Thyroid gland (tissue), 4 donors: Measurements from ENCODE around the gene TTC21A. TPM values are rescaled to one million over a fixed set of nuclear protein-coding genes. Genes with fewer than 3 reads are reported as not detected.

ENCODE experiments used
- DNase-seq, 2 donors: peaks; one replicate each; pipeline ENCODE4 v3.0.0-alpha.2; 2019
- H3K27ac ChIP-seq, 3 donors: fragments of 200-600 bp; sonication (generic); 1 replicate in 2 of 3; 2 replicates in 1 of 3; pipeline ENCODE4 v1.5.1; 2016 to 2019; ENCODE audit warnings: mild to moderate bottlenecking in 1 of 3, moderate library complexity in 1 of 3
- H3K27me3 ChIP-seq: fragments of 200-600 bp; sonication (generic); one replicate; pipeline ENCODE4 v1.5.1; 2019
- H3K36me3 ChIP-seq, 2 donors: fragments of 200-600 bp; sonication (generic); one replicate each; pipeline ENCODE4 v1.5.1; 2016 to 2019
- H3K4me1 ChIP-seq, 2 donors: fragments of 200-600 bp; sonication (generic); one replicate each; pipeline ENCODE4 v1.5.1; 2017 to 2019
- H3K4me3 ChIP-seq, 3 donors: fragments of 200-600 bp; sonication (generic); replicated peaks in 1 of 3; 1 replicate in 2 of 3; 2 replicates in 1 of 3; pipeline ENCODE4 v1.5.1; 2016; ENCODE audit warnings: mild to moderate bottlenecking in 1 of 3
- H3K9me3 ChIP-seq: fragments of 200-600 bp; sonication (generic); one replicate; pipeline ENCODE4 v1.5.1; 2017
- CTCF ChIP-seq, 6 experiments: fragments of 200-600 bp in 3 of 6; fragments of 450-650 bp in 3 of 6; sonication (generic) in 3 of 6; IDR thresholded peaks; one replicate each; pipeline ENCODE4 v1.5.1; 2016 to 2019; ENCODE audit warnings: antibody characterized with exemption in 6 of 6, mild to moderate bottlenecking in 2 of 6, inconsistent platforms in 1 of 6, moderate library complexity in 1 of 6
- POLR2A ChIP-seq, 2 donors: fragments of 450-650 bp; IDR thresholded peaks; one replicate each; pipeline ENCODE4 v1.6.1; 2017; ENCODE audit warnings: antibody characterized with exemption in 2 of 2, mild to moderate bottlenecking in 2 of 2, moderate library complexity in 1 of 2
- WGBS, 2 donors: methylation state at CpG; one replicate each; pipeline ENCODE4 v1.1.5; 2017; 5-methylcytosine and 5-hydroxymethylcytosine counted together
- intact Hi-C: fragments of 100-400 bp; cut with DNase I; formaldehyde crosslinking; loops from one replicate; pipeline ENCODE4 v1.15.1; 2023
- total RNA-seq, 4 donors: library from RNA; depleted of rRNA; stranded (reverse); fragments of >200 nt; gene quantifications; one replicate each; pipeline ENCODE4 v1.2.3, GENCODE V29; 2016

The TTC21A gene
- total RNA-seq, 4 donors from 2014 or later, result 8.9 to 17.8 (median 11.7) TPM

GRCh38 chr3:39178553-39178952 is 71.1 kb downstream of the TTC21A start:
- WGBS, 2 donors, result 71 to 76% methylated on average over 4 of the region's 4 CpGs
- no peak overlapping the region for H3K4me3 ChIP-seq
- no peak for DNase-seq
- no peaks in the 10 kb centered on the region for H3K27me3 ChIP-seq
- TF ChIP-seq CTCF (IDR thresholded peaks at IDR 0.05) (no peak), POLR2A (IDR thresholded peaks at IDR 0.05) (no peak)
- H3K4me1 ChIP-seq, result peaks cover 37 to 54% of the 10 kb centered on the region in 2 donors
- peak overlapping the region; percentile 87 to 96 (median 95) for H3K27ac ChIP-seq
- no peaks in the 10 kb centered on the region for H3K9me3 ChIP-seq
- H3K36me3 ChIP-seq, result no peaks in the 10 kb centered on the region
- intact Hi-C loops, result no loop called here

GRCh38 chr3:39180183-39180545 is 72.7 kb downstream of the TTC21A start:
- no peak for DNase-seq
- Histone ChIP-seq H3K4me1 (peaks cover 37 to 58% of the 10 kb centered on the region in 2 donors), H3K9me3 (no peaks in the 10 kb centered on the region), H3K27ac (peak overlapping the region; percentile 48 to 96 (median 91)), H3K36me3 (no peaks in the 10 kb centered on the region), H3K27me3 (no peaks in the 10 kb centered on the region), H3K4me3 (peak overlapping the region in 1 of 3 donors; percentile 9)
- intact Hi-C loops, result loop anchor here (5.0 to 10.0 kb wide), 2 partner anchors 38 to 205 kb away; partner anchors contain the start of gene SLC25A38
- 46 to 52% methylated on average over 3 of the region's 3 CpGs for WGBS, 2 donors
- TF ChIP-seq CTCF (IDR thresholded peaks at IDR 0.05), result no peak

- H3K36me3 ChIP-seq, result no peaks in the 10 kb centered on the region
- DNase-seq, result peak; percentile 98
These were observed 73.3 kb downstream of the TTC21A start for GRCh38 chr3:39180546-39181346.

GRCh38 chr3:39181408-39182335 is 74.2 kb downstream of the TTC21A start:
- no peaks in the 10 kb centered on the region for H3K9me3 ChIP-seq
- H3K4me3 ChIP-seq, result no peak overlapping the region
- WGBS, 2 donors, result 88 to 89% methylated on average over 7 of the region's 7 CpGs
- no peaks in the 10 kb centered on the region for H3K27me3 ChIP-seq
- no peak for DNase-seq
- H3K4me1 ChIP-seq, result peaks cover 37 to 58% of the 10 kb centered on the region in 2 donors
- H3K36me3 ChIP-seq, result no peaks in the 10 kb centered on the region
- intact Hi-C loops, result loop anchor here (5.0 to 10.0 kb wide), 2 partner anchors 39 to 203 kb away; partner anchors contain the start of gene SLC25A38
- TF ChIP-seq POLR2A (IDR thresholded peaks at IDR 0.05) (no peak), CTCF (IDR thresholded peaks at IDR 0.05) (no peak)
- H3K27ac ChIP-seq, result peak overlapping the region; percentile 83 to 96 (median 90)

More at GRCh38 chr3:39180546-39181346, 73.3 kb downstream of the TTC21A start:
- H3K4me3 ChIP-seq, result peak overlapping the region in 1 of 3 donors; percentile 9
- 3 to 5% methylated on average over 40 to 49 of the region's 64 CpGs for whole genome bisulfite sequencing, 2 donors
- no peaks in the 10 kb centered on the region for H3K27me3 ChIP-seq
- H3K9me3 ChIP-seq, result no peaks in the 10 kb centered on the region
- H3K27ac ChIP-seq, result peak overlapping the region; percentile 83 to 96 (median 91)
- peaks cover 37 to 58% of the 10 kb centered on the region in 2 donors for H3K4me1 ChIP-seq
- intact Hi-C loops, result loop anchor here (5.0 to 10.0 kb wide), 2 partner anchors 38 to 204 kb away; partner anchors contain the start of gene SLC25A38
- peak in 4 of 6 experiments; percentile 35 to 47 (median 44) for TF ChIP-seq CTCF (IDR thresholded peaks at IDR 0.05)
- TF ChIP-seq POLR2A (IDR thresholded peaks at IDR 0.05), result peak in 1 of 2 donors; percentile 85
